Neuronal stem cell (in vitro differentiated cells): Measurements from ENCODE around the gene RRBP1.

Experiments
- DNase-seq: peaks from one replicate; pipeline ENCODE4 v3.0.0-alpha.2; 2013; ENCODE audit warnings: low spot score
- H2AFZ ChIP-seq: one replicate; pipeline ENCODE4 v1.6.1; 2013; ENCODE audit warnings: mild to moderate bottlenecking, low read length, inconsistent platforms
- H2AK5ac ChIP-seq: 2 replicates; pipeline ENCODE4 v1.6.1; 2013; ENCODE audit warnings: low read depth, mild to moderate bottlenecking, inconsistent platforms, low read length, moderate library complexity, mixed read lengths
- H2BK120ac ChIP-seq: 2 replicates; pipeline ENCODE4 v1.6.1; 2013; ENCODE audit warnings: low read depth, mild to moderate bottlenecking, inconsistent platforms, low read length, moderate library complexity, mixed read lengths
- H2BK12ac ChIP-seq: one replicate; pipeline ENCODE4 v1.6.1; 2013; ENCODE audit warnings: low read length, inconsistent platforms
- H2BK15ac ChIP-seq: 2 replicates; pipeline ENCODE4 v1.6.1; 2013; ENCODE audit warnings: mild to moderate bottlenecking, low read length, inconsistent platforms, mixed read lengths
- H2BK5ac ChIP-seq: one replicate; pipeline ENCODE4 v1.6.1; 2013; ENCODE audit warnings: inconsistent platforms, mild to moderate bottlenecking, low read length, moderate library complexity
- H3K14ac ChIP-seq: one replicate; pipeline ENCODE4 v1.6.1; 2013; ENCODE audit warnings: low read length, inconsistent platforms
- H3K18ac ChIP-seq: 2 replicates; pipeline ENCODE4 v1.6.1; 2013; ENCODE audit warnings: low read length, inconsistent platforms
- H3K23ac ChIP-seq: 2 replicates; pipeline ENCODE4 v1.6.1; 2013; ENCODE audit warnings: low read depth, mild to moderate bottlenecking, mixed read lengths, low read length, inconsistent platforms; ENCODE audit not compliant: poor library complexity
- H3K27ac ChIP-seq: replicated peaks from 3 replicates; pipeline ENCODE4 v1.5.1; 2013; ENCODE audit warnings: low read length, inconsistent platforms
- H3K27me3 ChIP-seq, 3 experiments: 2 replicates each; pipeline ENCODE4 v1.6.1; 2013; ENCODE audit warnings: low read length in 3 of 3, mild to moderate bottlenecking in 2 of 3, inconsistent platforms in 1 of 3, low read depth in 1 of 3, mixed read lengths in 1 of 3, moderate library complexity in 1 of 3; ENCODE audit not compliant: control insufficient read depth in 3 of 3, insufficient read depth in 3 of 3
- H3K36me3 ChIP-seq, 2 donors: replicated peaks in 1 of 2; 2 replicates each; pipeline ENCODE4 v1.6.1; 2013; ENCODE audit warnings: low read length in 2 of 2; ENCODE audit not compliant: control insufficient read depth in 2 of 2, insufficient read depth in 2 of 2
- H3K4ac ChIP-seq: 2 replicates; pipeline ENCODE4 v1.6.1; 2013; ENCODE audit warnings: inconsistent platforms, mild to moderate bottlenecking, low read length, moderate library complexity
- H3K4me1 ChIP-seq, 2 donors: 1 replicate in 1 of 2; 2 replicates in 1 of 2; pipeline ENCODE4 v1.6.1; 2013; ENCODE audit warnings: low read length in 2 of 2, low read depth in 1 of 2; ENCODE audit not compliant: control insufficient read depth in 2 of 2, insufficient read depth in 1 of 2
- H3K4me2 ChIP-seq: one replicate; pipeline ENCODE4 v1.6.1; 2013; ENCODE audit warnings: mild to moderate bottlenecking, low read length, inconsistent platforms; ENCODE audit not compliant: insufficient read depth, poor library complexity, severe bottlenecking
- H3K4me3 ChIP-seq, 2 donors: 2 replicates each; pipeline ENCODE4 v1.5.1; 2013; ENCODE audit warnings: low read length in 2 of 2, mild to moderate bottlenecking in 2 of 2, inconsistent platforms in 1 of 2, moderate library complexity in 1 of 2
- H3K79me1 ChIP-seq: one replicate; pipeline ENCODE4 v1.6.1; 2013; ENCODE audit warnings: low read depth, mild to moderate bottlenecking, inconsistent platforms, low read length, moderate library complexity
- H3K9ac ChIP-seq: one replicate; pipeline ENCODE4 v1.6.1; 2013; ENCODE audit warnings: mild to moderate bottlenecking, low read depth, low read length, inconsistent platforms; ENCODE audit not compliant: poor library complexity
- H3K9me3 ChIP-seq, 2 donors: replicated peaks in 1 of 2; 2 replicates each; pipeline versions ENCODE3 to v1.6.1; 2013; ENCODE audit warnings: low read length in 2 of 2, mild to moderate bottlenecking in 2 of 2, inconsistent platforms in 1 of 2, low read depth in 1 of 2, mixed read lengths in 1 of 2, moderate library complexity in 1 of 2; ENCODE audit not compliant: control insufficient read depth in 2 of 2, insufficient read depth in 1 of 2
- H4K8ac ChIP-seq: one replicate; pipeline ENCODE4 v1.6.1; 2013; ENCODE audit warnings: low read depth, mild to moderate bottlenecking, inconsistent platforms, low read length, moderate library complexity
- H4K91ac ChIP-seq: one replicate; pipeline ENCODE4 v1.6.1; 2013; ENCODE audit warnings: low read length, low read depth, mild to moderate bottlenecking, inconsistent platforms; ENCODE audit not compliant: poor library complexity
- whole genome bisulfite sequencing, 2 donors: extraction: QIAGEN DNeasy Blood & Tissue Kit; methylation state at CpG; one replicate each; pipeline ENCODE4 v1.1.7; 2013; ENCODE audit warnings: missing lambda C conversion rate in 2 of 2, mixed read lengths in 1 of 2; ENCODE audit not compliant: insufficient read length in 2 of 2, insufficient replicate concordance in 1 of 2; ENCODE audit errors: extremely low coverage in 2 of 2; 5-methylcytosine and 5-hydroxymethylcytosine counted together

Gene RRBP1

DNA sequence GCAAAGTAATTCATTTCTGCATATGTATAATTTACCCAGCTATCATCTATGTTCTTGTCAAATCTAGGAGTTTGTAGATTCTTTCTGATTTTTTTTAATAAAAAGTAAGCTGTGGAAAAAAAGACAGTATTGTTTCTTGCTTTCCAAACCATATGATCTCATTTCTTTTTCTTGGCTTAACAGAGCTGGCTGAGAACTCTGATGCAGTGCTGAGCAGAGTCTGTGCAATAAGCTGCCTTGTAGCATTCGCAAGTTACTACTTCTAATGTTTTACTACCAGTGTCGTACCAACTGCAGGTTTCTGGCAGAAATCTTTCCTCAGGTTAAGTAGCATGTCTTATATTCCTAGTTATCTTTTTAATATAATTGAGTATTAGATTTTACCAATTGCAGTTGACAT, 15.6 kb downstream of the RRBP1 start:
- no peak overlapping the region for H4K8ac ChIP-seq
- peaks cover 2% of the 10 kb centered on the region for H3K79me1 ChIP-seq
- H3K9me3 ChIP-seq = peaks cover 0 to 3% of the 10 kb centered on the region in 2 donors
- no peak overlapping the region for H2BK12ac ChIP-seq
- no peak overlapping the region for H3K14ac ChIP-seq
- no peak overlapping the region for H2AFZ ChIP-seq
- H3K9ac ChIP-seq = no peak overlapping the region
- no peak overlapping the region for H2BK120ac ChIP-seq
- H3K4ac ChIP-seq = no peak overlapping the region
- H2BK5ac ChIP-seq = no peak overlapping the region
- H4K91ac ChIP-seq = no peak overlapping the region
- no peak overlapping the region for H3K18ac ChIP-seq
- no peak overlapping the region for H3K23ac ChIP-seq
- H2AK5ac ChIP-seq = no peak overlapping the region
- no CpG with 5 or more reads among the region's 2 CpGs for WGBS, 2 donors
- no peaks in the 10 kb centered on the region for H3K36me3 ChIP-seq
- no peak overlapping the region for H2BK15ac ChIP-seq
- no peak overlapping the region for H3K4me3 ChIP-seq
- H3K27ac ChIP-seq = no peak overlapping the region
- no peaks in the 10 kb centered on the region for H3K27me3 ChIP-seq
- H3K4me1 ChIP-seq = peaks cover 0 to 13% of the 10 kb centered on the region in 2 donors
- DNase-seq = no peak
- no peak overlapping the region for H3K4me2 ChIP-seq

DNA sequence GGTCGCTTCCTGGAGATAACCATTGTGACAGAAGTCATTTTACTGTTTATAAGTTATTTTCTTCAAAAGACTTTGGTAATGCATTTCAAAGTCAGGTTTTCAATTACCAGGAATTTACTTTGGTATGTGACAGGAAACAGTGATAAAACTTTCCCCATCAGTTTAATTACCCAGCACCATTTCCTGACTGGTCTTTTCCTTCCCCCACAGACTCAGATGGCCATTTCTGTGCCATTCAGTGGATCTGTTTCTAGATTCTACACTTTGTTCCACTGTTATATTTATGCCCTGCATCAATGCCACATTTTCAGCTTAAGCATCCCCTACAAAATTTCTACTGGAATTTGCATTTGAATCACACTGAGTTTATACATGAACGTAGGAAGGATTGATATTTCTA, 16.3 kb downstream of the RRBP1 start:
- H3K4me1 ChIP-seq = peaks cover 0 to 13% of the 10 kb centered on the region in 2 donors
- no peak overlapping the region for H3K4me3 ChIP-seq
- no peak overlapping the region for H2AK5ac ChIP-seq
- H3K36me3 ChIP-seq = no peaks in the 10 kb centered on the region
- WGBS, 2 donors = no CpG with 5 or more reads among the region's 2 CpGs
- H3K23ac ChIP-seq = no peak overlapping the region
- H3K27ac ChIP-seq = no peak overlapping the region
- no peak overlapping the region for H3K4me2 ChIP-seq
- H4K8ac ChIP-seq = no peak overlapping the region
- no peak for DNase-seq
- no peak overlapping the region for H2BK5ac ChIP-seq
- no peak overlapping the region for H3K14ac ChIP-seq
- H3K27me3 ChIP-seq = no peaks in the 10 kb centered on the region
- no peak overlapping the region for H2BK15ac ChIP-seq
- peaks cover 0 to 3% of the 10 kb centered on the region in 2 donors for H3K9me3 ChIP-seq
- H3K4ac ChIP-seq = no peak overlapping the region
- H2BK12ac ChIP-seq = no peak overlapping the region
- H3K18ac ChIP-seq = no peak overlapping the region
- no peak overlapping the region for H3K9ac ChIP-seq
- H3K79me1 ChIP-seq = peaks cover 2% of the 10 kb centered on the region
- H2AFZ ChIP-seq = no peak overlapping the region
- H2BK120ac ChIP-seq = no peak overlapping the region
- H4K91ac ChIP-seq = no peak overlapping the region

GRCh38 chr20:17664025-17664633, 17.9 kb downstream of the RRBP1 start:
- H3K27me3 ChIP-seq = no peaks in the 10 kb centered on the region
- no peaks in the 10 kb centered on the region for H3K36me3 ChIP-seq
- H3K4me2 ChIP-seq = no peak overlapping the region
- no peak overlapping the region for H2BK12ac ChIP-seq
- H4K91ac ChIP-seq = no peak overlapping the region
- H3K79me1 ChIP-seq = peaks cover 2% of the 10 kb centered on the region
- H2AFZ ChIP-seq = no peak overlapping the region
- H3K9me3 ChIP-seq = peaks cover 0 to 3% of the 10 kb centered on the region in 2 donors
- no peak for DNase-seq
- H2BK120ac ChIP-seq = no peak overlapping the region
- H3K14ac ChIP-seq = no peak overlapping the region
- no peak overlapping the region for H3K4ac ChIP-seq
- no peak overlapping the region for H4K8ac ChIP-seq
- H2BK15ac ChIP-seq = no peak overlapping the region
- no peak overlapping the region for H3K4me3 ChIP-seq
- no peak overlapping the region for H3K18ac ChIP-seq
- H2AK5ac ChIP-seq = no peak overlapping the region
- H3K9ac ChIP-seq = no peak overlapping the region
- no peak overlapping the region for H2BK5ac ChIP-seq
- peaks cover 0 to 13% of the 10 kb centered on the region in 2 donors for H3K4me1 ChIP-seq
- WGBS, 2 donors = no CpG with 5 or more reads among the region's 11 CpGs
- H3K23ac ChIP-seq = no peak overlapping the region
- no peak overlapping the region for H3K27ac ChIP-seq

DNA sequence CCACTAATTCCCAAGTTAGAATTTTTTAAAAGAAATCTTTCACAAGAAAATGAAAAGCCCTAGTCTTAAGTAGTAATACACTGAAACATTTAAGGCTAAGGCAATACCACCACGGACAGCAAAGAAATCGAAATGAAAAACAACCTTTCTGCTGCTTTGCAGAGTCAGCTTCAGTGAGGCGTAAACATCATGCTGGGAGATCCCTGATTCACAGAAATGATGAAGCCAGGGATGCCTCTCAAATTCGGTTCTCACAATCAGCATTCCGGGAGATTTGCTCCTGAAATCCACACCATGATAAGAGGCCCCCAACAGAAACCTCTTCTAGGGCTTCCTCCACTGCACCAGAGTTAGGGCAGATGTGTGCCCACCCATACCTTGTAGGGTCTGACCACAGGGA, 18.6 kb downstream of the RRBP1 start:
- WGBS, 2 donors = no CpG with 5 or more reads among the region's 5 CpGs

More for the DNA sequence above, 18.6 kb downstream of the RRBP1 start:
- peaks cover 2% of the 10 kb centered on the region for H3K79me1 ChIP-seq
- H2BK15ac ChIP-seq = no peak overlapping the region
- peaks cover 0 to 11% of the 10 kb centered on the region in 2 donors for H3K4me1 ChIP-seq
- H3K4me2 ChIP-seq = no peak overlapping the region
- no peaks in the 10 kb centered on the region for H3K27me3 ChIP-seq
- H3K4ac ChIP-seq = no peak overlapping the region
- H2BK5ac ChIP-seq = no peak overlapping the region
- no peak overlapping the region for H3K23ac ChIP-seq
- H3K36me3 ChIP-seq = peaks cover 2% of the 10 kb centered on the region in 2 donors
- no peak overlapping the region for H2AFZ ChIP-seq
- no peak overlapping the region for H3K14ac ChIP-seq
- DNase-seq = no peak
- H2BK120ac ChIP-seq = no peak overlapping the region
- H3K9me3 ChIP-seq = peaks cover 3 to 6% of the 10 kb centered on the region in 2 donors
- H4K91ac ChIP-seq = no peak overlapping the region
- no peak overlapping the region for H4K8ac ChIP-seq
- no peak overlapping the region for H3K9ac ChIP-seq
- no peak overlapping the region for H2BK12ac ChIP-seq
- no peak overlapping the region for H2AK5ac ChIP-seq
- no peak overlapping the region for H3K18ac ChIP-seq
- H3K27ac ChIP-seq = no peak overlapping the region
- no peak overlapping the region for H3K4me3 ChIP-seq
